HG03108 (cell line): ENCODE data around the gene SUSD5.
"Not testable (repeated sequence)": the region's sequence is repeated elsewhere in the genome, so short reads cannot be mapped to it uniquely, and the experiment has no call there.

Experiments used
- ATAC-seq: cut with Tn5 transposase; IDR thresholded peaks from one replicate; pipeline ENCODE4 v1.9.1; 2021; ENCODE audit warnings: moderate library complexity; ENCODE audit not compliant: unreplicated experiment

Gene SUSD5

GRCh38 chr3:33117461-33117860, 101.1 kb downstream of the SUSD5 start:
- no peak for ATAC-seq

- ATAC-seq: no peak
Observed at GRCh38 chr3:33115024-33115768, 103.4 kb downstream of the SUSD5 start.

DNA sequence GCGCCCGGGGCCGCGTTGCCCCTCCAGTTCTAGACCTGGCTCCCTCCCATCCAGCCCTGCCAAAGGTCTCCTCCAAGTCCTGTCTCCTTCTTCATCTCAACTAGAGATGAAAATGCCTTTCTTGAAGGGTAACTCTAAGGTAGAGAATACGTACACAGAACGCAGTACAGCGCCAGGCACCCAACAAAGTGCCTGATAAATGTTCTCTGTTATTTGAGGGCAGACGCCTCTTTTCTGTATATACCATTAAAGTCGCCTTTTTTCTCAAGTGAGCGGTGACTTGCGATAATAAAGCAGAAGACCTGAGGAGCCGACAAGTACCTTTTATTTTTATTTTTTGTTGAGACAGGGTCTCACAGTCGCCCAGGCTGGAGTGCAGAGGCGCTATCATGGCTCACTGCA, 104.0 kb downstream of the SUSD5 start:
- no peak for ATAC-seq

DNA sequence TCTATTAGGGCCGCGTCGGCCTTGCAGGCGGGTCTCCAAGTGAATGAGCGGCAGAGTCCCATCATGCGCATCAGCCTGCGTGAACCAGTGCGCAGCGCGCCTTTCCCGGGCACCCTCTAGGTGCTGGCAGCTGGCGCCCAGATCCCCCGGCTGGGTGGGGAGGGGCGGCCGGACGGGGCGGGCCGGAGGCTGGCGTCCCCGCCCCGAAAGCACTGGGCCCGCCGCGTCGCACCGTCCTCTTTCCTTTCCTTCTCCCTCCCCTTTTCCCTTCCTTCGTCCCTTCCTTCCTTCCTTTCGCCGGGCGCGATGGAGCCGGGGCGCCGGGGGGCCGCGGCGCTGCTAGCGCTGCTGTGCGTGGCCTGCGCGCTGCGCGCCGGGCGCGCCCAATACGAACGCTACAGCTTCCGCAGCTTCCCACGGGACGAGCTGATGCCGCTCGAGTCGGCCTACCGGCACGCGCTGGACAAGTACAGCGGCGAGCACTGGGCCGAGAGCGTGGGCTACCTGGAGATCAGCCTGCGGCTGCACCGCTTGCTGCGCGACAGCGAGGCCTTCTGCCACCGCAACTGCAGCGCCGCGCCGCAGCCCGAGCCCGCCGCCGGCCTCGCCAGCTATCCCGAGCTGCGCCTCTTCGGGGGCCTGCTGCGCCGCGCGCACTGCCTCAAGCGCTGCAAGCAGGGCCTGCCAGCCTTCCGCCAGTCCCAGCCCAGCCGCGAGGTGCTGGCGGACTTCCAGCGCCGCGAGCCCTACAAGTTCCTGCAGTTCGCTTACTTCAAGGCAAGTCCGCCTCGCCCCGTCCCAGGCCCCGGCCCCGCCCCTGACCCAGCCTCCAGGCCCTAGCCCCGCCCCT, 104.6 kb downstream of the SUSD5 start, which contains the start of gene CRTAP:
CRTAP (plus strand) TSS at position 243 of the 850 bp plus-strand sequence; CDS start at position 307, 64 bp downstream.
- peak; percentile 81 for ATAC-seq

- peak; percentile 25 for ATAC-seq
Observed at GRCh38 chr3:33111581-33111980, 107.0 kb downstream of the SUSD5 start.

GRCh38 chr3:33106854-33107253, 111.8 kb downstream of the SUSD5 start:
- not testable (repeated sequence) for ATAC-seq

GRCh38 chr3:33105341-33105948, 113.2 kb downstream of the SUSD5 start:
- ATAC-seq: no peak

DNA sequence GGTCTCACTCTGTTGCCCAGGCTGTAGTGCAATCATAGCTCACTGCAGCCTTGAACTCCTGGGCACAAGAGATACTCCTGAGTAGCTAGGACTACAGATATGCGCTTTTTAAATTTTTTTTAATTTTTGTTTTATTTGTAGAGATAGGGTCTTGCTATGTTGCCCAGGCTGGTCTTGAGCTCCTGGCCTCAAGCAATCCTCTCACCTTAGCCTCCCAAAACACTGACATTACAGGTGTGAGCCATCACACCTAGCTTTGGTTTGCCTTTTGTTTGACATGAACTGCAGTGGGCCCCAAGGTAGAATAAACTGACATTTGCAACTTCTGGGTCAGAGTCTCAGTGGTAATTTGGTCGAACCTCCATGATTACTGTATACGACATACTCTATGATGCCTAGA, 113.8 kb downstream of the SUSD5 start:
- no peak for ATAC-seq

GRCh38 chr3:33103480-33103879, 115.1 kb downstream of the SUSD5 start:
- no peak for ATAC-seq

DNA sequence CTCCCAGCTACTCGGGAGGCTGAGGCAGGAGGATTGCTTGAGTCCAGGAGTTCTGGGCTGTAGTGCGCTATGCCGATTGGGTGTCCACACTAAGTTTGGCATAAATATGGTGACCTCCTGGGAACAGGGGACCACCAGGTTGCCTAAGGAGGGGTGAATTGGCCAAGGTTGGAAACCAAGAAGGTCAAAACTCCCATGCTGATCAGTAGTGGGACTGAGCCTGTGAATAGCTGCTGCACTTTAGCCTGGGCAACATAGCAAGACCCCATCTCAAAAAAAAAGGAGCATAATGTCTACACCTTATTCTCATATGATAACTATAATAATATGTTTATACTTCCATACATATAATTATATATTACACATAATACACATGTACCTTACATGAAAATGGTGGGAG, 115.6 kb downstream of the SUSD5 start:
- ATAC-seq: no peak

DNA sequence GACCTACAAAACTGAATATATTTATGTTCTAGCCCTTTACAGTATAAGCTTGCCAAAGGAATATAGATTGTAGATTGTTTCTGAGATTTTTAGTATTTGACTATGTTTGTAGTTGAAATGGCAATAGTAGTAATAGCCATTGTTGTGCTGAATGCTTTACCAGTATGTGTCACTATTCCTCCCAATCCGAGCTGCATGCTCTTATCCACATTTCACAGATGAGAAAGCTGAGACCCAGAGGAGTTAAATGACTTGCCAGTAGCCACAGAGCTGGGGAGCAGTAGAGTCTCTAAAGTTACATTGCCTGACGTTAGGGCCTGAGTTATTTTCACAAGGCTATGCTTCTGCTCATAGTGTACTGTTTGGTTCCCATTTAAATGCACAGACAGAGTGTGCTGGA, 118.4 kb downstream of the SUSD5 start:
- no peak for ATAC-seq
